DOHH2 (cell line): ENCODE results near the gene PLA2G6.
"Not testable (repeated sequence)": the region's sequence is repeated elsewhere in the genome, so short reads cannot be mapped to it uniquely, and the experiment has no call there.

Source experiments
- EZH2phosphoT487 ChIP-seq: fragments of 200-600 bp; sonication (generic); IDR thresholded peaks from 2 replicates; pipeline ENCODE4 v1.6.1; 2017; ENCODE audit warnings: borderline replicate concordance, mild to moderate bottlenecking, antibody characterized with exemption, low read length, moderate library complexity, mixed read lengths
- TF ChIP-seq, protein P1 (sequence below): fragments of 200-600 bp; sonication (generic); IDR thresholded peaks from one replicate; pipeline ENCODE4 v1.5.1; 2014; ENCODE audit warnings: antibody characterized with exemption, mild to moderate bottlenecking, low read depth, low read length; ENCODE audit not compliant: poor library complexity, severe bottlenecking

DNA sequence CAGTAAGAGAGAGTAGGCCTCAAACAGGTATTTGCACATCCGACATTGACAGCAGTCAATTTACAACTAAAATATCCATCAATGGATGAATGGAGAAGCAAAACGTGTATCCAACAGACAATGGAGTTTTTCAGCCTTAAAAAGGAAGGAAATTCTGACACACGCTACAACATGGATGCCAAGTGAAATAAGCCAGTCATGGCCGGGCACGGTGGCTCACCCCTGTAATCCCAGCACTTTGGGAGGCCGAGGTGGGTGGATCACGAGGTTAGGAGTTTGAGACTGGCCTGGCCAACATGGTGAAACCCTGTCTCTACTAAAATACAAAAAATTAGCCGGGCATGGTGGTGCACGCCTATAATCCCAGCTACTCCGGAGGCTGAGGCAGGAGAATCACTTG is 64.1 kb downstream of the PLA2G6 start:
- TF ChIP-seq, protein P1, sequence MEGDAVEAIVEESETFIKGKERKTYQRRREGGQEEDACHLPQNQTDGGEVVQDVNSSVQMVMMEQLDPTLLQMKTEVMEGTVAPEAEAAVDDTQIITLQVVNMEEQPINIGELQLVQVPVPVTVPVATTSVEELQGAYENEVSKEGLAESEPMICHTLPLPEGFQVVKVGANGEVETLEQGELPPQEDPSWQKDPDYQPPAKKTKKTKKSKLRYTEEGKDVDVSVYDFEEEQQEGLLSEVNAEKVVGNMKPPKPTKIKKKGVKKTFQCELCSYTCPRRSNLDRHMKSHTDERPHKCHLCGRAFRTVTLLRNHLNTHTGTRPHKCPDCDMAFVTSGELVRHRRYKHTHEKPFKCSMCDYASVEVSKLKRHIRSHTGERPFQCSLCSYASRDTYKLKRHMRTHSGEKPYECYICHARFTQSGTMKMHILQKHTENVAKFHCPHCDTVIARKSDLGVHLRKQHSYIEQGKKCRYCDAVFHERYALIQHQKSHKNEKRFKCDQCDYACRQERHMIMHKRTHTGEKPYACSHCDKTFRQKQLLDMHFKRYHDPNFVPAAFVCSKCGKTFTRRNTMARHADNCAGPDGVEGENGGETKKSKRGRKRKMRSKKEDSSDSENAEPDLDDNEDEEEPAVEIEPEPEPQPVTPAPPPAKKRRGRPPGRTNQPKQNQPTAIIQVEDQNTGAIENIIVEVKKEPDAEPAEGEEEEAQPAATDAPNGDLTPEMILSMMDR = not testable (repeated sequence)
- not testable (repeated sequence) for TF ChIP-seq EZH2phosphoT487
